Smooth muscle cell (in vitro differentiated cells): ENCODE data around the gene TM9SF4. TPM values are rescaled to one million over a fixed set of nuclear protein-coding genes. Genes with fewer than 3 reads are reported as not detected.
"Not testable (repeated sequence)": the region's sequence is repeated elsewhere in the genome, so short reads cannot be mapped to it uniquely, and the experiment has no call there.

Source experiments
- DNase-seq: peaks from one replicate; lab custom pipeline; 2025; ENCODE audit not compliant: unreplicated experiment; lab: John Stamatoyannopoulos, UW
- H2AFZ ChIP-seq: fragments of 200-600 bp; sonication (generic); 2 replicates; pipeline ENCODE4 v1.6.0; 2016; ENCODE audit warnings: antibody characterized with exemption, low read depth, mild to moderate bottlenecking
- H3F3A ChIP-seq: fragments of 200-600 bp; sonication (generic); 2 replicates; pipeline ENCODE4 v1.6.0; 2017; ENCODE audit warnings: antibody characterized with exemption, low read depth
- H3K27ac ChIP-seq: fragments of 200-600 bp; sonication (generic); 2 replicates; pipeline ENCODE4 v1.5.1; 2016; ENCODE audit warnings: low read depth, mild to moderate bottlenecking
- H3K27me3 ChIP-seq: fragments of 200-600 bp; sonication (generic); 2 replicates; pipeline ENCODE4 v1.6.1; 2016; ENCODE audit warnings: low read depth, mild to moderate bottlenecking
- H3K36me3 ChIP-seq: fragments of 200-600 bp; sonication (generic); 2 replicates; pipeline ENCODE4 v1.5.1; 2016; ENCODE audit warnings: low read depth
- H3K4me1 ChIP-seq: fragments of 200-600 bp; sonication (generic); 2 replicates; pipeline ENCODE4 v1.5.1; 2016; ENCODE audit warnings: low read depth
- H3K4me2 ChIP-seq: fragments of 200-600 bp; sonication (generic); 2 replicates; pipeline ENCODE4 v1.6.0; 2016; ENCODE audit warnings: mild to moderate bottlenecking
- H3K4me3 ChIP-seq: fragments of 200-600 bp; sonication (generic); 2 replicates; pipeline ENCODE4 v1.5.1; 2016; ENCODE audit warnings: mild to moderate bottlenecking
- H3K79me2 ChIP-seq: fragments of 200-600 bp; sonication (generic); 2 replicates; pipeline ENCODE4 v1.6.0; 2016; ENCODE audit warnings: low read depth, mild to moderate bottlenecking
- H3K9ac ChIP-seq: fragments of 200-600 bp; sonication (generic); 2 replicates; pipeline ENCODE4 v1.6.0; 2016; ENCODE audit warnings: low read depth
- H3K9me3 ChIP-seq: fragments of 200-600 bp; sonication (generic); replicated peaks from 2 replicates; pipeline ENCODE4 v1.5.1; 2016; ENCODE audit warnings: low read depth
- H4K20me1 ChIP-seq: fragments of 200-600 bp; sonication (generic); 2 replicates; pipeline ENCODE4 v1.6.0; 2016; ENCODE audit warnings: low read depth
- WGBS: methylation state at CpG from one replicate; pipeline ENCODE4 v1.1.7; 2016; ENCODE audit warnings: low lambda C conversion rate; 5-methylcytosine and 5-hydroxymethylcytosine counted together
- polyA plus RNA-seq: library from polyadenylated mRNA; unstranded; fragments of >200 nt; fragmentation: Nextera tagmentation; extraction: Ambion mirVana; gene quantifications from 2 replicates; pipeline ENCODE4 v1.2.1, GENCODE V29; 2016
- total RNA-seq: library from RNA; depleted of rRNA; stranded (reverse); fragments of >200 nt; gene quantifications from 2 replicates; pipeline ENCODE4 v1.2.3, GENCODE V29; 2014
- TF ChIP-seq, protein P1 (sequence below): fragments of 200-600 bp; sonication (generic); IDR thresholded peaks from 2 replicates; pipeline ENCODE4 v1.5.1; 2017; ENCODE audit warnings: borderline replicate concordance, mild to moderate bottlenecking, antibody characterized with exemption; ENCODE audit not compliant: insufficient read depth, poor library complexity, severe bottlenecking

Gene TM9SF4
- total and polyA plus RNA-seq, 2 experiments from 2014 or later: 59.2 to 90.2 TPM

GRCh38 chr20:32116079-32116521 lies 6.6 kb downstream of the TM9SF4 start:
- Histone ChIP-seq H3K9ac (no peak overlapping the region), H3K4me2 (no peak overlapping the region)

DNA sequence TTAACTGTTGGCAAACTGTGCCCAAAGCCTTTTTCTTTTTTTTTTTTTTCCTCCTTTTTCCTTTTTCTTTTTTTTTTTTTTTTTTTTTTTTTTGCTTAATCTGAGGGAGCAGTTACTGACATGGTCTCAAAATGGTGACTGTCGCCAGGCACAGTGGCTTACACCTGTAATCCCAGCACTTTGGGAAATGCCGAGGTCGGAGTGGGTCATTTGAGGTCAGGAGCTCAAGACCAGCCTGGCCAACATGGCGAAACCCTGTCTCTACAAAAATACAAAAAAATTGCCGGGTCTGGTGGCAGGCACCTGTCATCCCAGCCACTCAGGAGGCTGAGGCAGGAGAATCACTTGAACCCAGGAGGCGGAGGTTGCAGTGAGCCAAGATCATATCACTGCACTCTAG lies 7.3 kb downstream of the TM9SF4 start:
- H3K9ac ChIP-seq, H3K4me2 ChIP-seq, H3K27me3 ChIP-seq, H3K9me3 ChIP-seq, H3K36me3 ChIP-seq, DNase-seq, H3K27ac ChIP-seq, H2AFZ ChIP-seq, H3K4me1 ChIP-seq, H3K4me3 ChIP-seq: not testable (repeated sequence)
- peaks cover 91% of the 10 kb centered on the region for H4K20me1 ChIP-seq
- peaks cover 10% of the 10 kb centered on the region for H3F3A ChIP-seq
- 96% methylated on average over 6 of the region's 6 CpGs for WGBS
- H3K79me2 ChIP-seq: peaks cover 93% of the 10 kb centered on the region

More at GRCh38 chr20:32116079-32116521, 6.6 kb downstream of the TM9SF4 start:
- Histone ChIP-seq H3K9me3 (no peaks in the 10 kb centered on the region), H3K4me3 (no peak overlapping the region), H4K20me1 (peaks cover 97% of the 10 kb centered on the region), H3K27ac (no peak overlapping the region), H3F3A (peaks cover 10% of the 10 kb centered on the region), H3K27me3 (no peaks in the 10 kb centered on the region), H3K79me2 (peaks cover 100% of the 10 kb centered on the region), H3K36me3 (no peaks in the 10 kb centered on the region), H3K4me1 (peaks cover 10% of the 10 kb centered on the region), H2AFZ (no peak overlapping the region)
- TF ChIP-seq, protein P1, sequence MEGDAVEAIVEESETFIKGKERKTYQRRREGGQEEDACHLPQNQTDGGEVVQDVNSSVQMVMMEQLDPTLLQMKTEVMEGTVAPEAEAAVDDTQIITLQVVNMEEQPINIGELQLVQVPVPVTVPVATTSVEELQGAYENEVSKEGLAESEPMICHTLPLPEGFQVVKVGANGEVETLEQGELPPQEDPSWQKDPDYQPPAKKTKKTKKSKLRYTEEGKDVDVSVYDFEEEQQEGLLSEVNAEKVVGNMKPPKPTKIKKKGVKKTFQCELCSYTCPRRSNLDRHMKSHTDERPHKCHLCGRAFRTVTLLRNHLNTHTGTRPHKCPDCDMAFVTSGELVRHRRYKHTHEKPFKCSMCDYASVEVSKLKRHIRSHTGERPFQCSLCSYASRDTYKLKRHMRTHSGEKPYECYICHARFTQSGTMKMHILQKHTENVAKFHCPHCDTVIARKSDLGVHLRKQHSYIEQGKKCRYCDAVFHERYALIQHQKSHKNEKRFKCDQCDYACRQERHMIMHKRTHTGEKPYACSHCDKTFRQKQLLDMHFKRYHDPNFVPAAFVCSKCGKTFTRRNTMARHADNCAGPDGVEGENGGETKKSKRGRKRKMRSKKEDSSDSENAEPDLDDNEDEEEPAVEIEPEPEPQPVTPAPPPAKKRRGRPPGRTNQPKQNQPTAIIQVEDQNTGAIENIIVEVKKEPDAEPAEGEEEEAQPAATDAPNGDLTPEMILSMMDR: no peak
- WGBS: 86% methylated on average over 6 of the region's 6 CpGs
- no peak for DNase-seq

- H3K36me3 ChIP-seq, H3K9ac ChIP-seq, DNase-seq, H3K27ac ChIP-seq, H3K4me2 ChIP-seq, H3K27me3 ChIP-seq, H3K9me3 ChIP-seq, H2AFZ ChIP-seq, H3K4me1 ChIP-seq, H3K4me3 ChIP-seq: not testable (repeated sequence)
- Histone ChIP-seq H4K20me1 (peaks cover 80% of the 10 kb centered on the region), H3F3A (peaks cover 10% of the 10 kb centered on the region), H3K79me2 (peaks cover 76% of the 10 kb centered on the region)
- WGBS: 94% methylated on average over 5 of the region's 5 CpGs
These were observed 8.9 kb downstream of the TM9SF4 start for GRCh38 chr20:32118427-32118826.

DNA sequence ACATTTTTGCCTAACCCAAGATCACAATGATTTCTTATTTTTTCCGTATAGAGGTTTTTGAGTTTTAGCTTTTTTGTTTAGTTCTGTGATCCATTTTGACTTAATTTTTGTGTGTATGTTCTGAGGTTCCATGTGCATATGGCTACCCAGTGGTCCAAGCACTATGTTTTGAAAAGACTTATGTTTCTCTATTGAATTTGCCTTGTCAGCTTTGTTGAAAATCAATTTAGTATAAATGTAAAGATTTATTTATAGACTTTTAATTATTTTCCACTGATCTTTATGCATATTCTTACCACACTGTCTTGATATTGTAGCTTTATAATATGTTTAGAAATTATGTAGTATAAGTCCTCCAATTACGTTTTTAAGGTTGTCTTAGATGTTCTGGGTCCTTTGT lies 10.2 kb downstream of the TM9SF4 start:
- Histone ChIP-seq H3K9me3 (no peaks in the 10 kb centered on the region), H3K4me1 (peaks cover 6% of the 10 kb centered on the region), H4K20me1 (peaks cover 80% of the 10 kb centered on the region), H2AFZ (no peak overlapping the region), H3K9ac (no peak overlapping the region), H3K36me3 (no peaks in the 10 kb centered on the region), H3F3A (peaks cover 8% of the 10 kb centered on the region), H3K4me2 (no peak overlapping the region), H3K27ac (no peak overlapping the region), H3K4me3 (no peak overlapping the region), H3K79me2 (peaks cover 69% of the 10 kb centered on the region), H3K27me3 (no peaks in the 10 kb centered on the region)
- 96% methylated on average over 2 of the region's 2 CpGs for WGBS
- TF ChIP-seq, protein P1: no peak
- no peak for DNase-seq

DNA sequence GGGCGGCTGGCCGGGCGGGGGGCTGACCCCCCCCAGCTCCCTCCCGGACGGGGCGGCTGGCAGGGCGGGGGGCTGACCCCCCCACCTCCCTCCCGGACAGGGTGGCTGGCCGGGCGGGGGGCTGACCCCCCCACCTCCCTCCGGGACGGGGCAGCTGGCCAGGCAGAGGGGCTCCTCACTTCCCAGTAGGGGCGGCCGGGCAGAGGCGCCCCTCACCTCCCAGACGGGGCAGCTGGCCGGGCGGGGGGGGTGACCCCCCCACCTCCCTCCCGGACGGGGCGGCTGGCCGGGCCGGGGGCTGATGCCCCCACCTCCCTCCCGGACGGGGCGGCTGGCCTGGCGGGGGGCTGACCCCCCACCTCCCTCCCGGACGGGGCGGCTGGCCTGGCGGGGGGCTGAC lies 12.4 kb downstream of the TM9SF4 start:
- not testable (repeated sequence) for H3K9me3 ChIP-seq, H3K9ac ChIP-seq, H3K4me2 ChIP-seq, H3K4me1 ChIP-seq, H3K27me3 ChIP-seq, H3K36me3 ChIP-seq, H2AFZ ChIP-seq, H3F3A ChIP-seq, DNase-seq, H3K4me3 ChIP-seq, H3K27ac ChIP-seq
- Histone ChIP-seq H3K79me2 (peaks cover 61% of the 10 kb centered on the region), H4K20me1 (peaks cover 80% of the 10 kb centered on the region)
- WGBS: no CpG with 5 or more reads among the region's 31 CpGs
